Vagina (tissue), 2 donors: Measurements from ENCODE around the gene CD44. TPM values are rescaled to one million over a fixed set of nuclear protein-coding genes. Genes with fewer than 3 reads are reported as not detected.

Experiments used
- DNase-seq, 2 donors: peaks; one replicate each; pipeline ENCODE4 v3.0.0-alpha.2; 2017; ENCODE audit errors: extremely low spot score in 2 of 2
- H3K27ac ChIP-seq: fragments of 200-600 bp; sonication (generic); one replicate; pipeline ENCODE4 v1.5.1; 2019
- H3K27me3 ChIP-seq: fragments of 200-600 bp; sonication (generic); one replicate; pipeline ENCODE4 v1.5.1; 2019
- H3K36me3 ChIP-seq, 2 donors: fragments of 200-600 bp; sonication (generic); one replicate each; pipeline ENCODE4 v1.5.1; 2017 to 2019
- H3K4me1 ChIP-seq: fragments of 200-600 bp; sonication (generic); one replicate; pipeline ENCODE4 v1.5.1; 2019
- H3K4me3 ChIP-seq, 2 donors: fragments of 200-600 bp; sonication (generic); 1 replicate in 1 of 2; 2 replicates in 1 of 2; pipeline ENCODE4 v1.5.1; 2016 to 2019
- H3K9me3 ChIP-seq: fragments of 200-600 bp; sonication (generic); one replicate; pipeline ENCODE4 v1.5.1; 2019
- CTCF ChIP-seq, 3 experiments: fragments of 450-650 bp in 2 of 3; fragments of 200-600 bp in 1 of 3; sonication (generic) in 1 of 3; IDR thresholded peaks; one replicate each; pipeline ENCODE4 v1.5.1; 2017 to 2019; ENCODE audit warnings: antibody characterized with exemption in 3 of 3, mild to moderate bottlenecking in 2 of 3, moderate library complexity in 2 of 3
- POLR2A ChIP-seq, 2 donors: fragments of 450-650 bp; IDR thresholded peaks; one replicate each; pipeline ENCODE4 v1.6.1; 2017; ENCODE audit warnings: antibody characterized with exemption in 2 of 2, mild to moderate bottlenecking in 2 of 2, moderate library complexity in 2 of 2
- POLR2AphosphoS5 ChIP-seq, 2 donors: sonication (generic); formaldehyde crosslinking; IDR thresholded peaks; one replicate each; pipeline ENCODE4 v1.9.0; 2017; ENCODE audit warnings: antibody characterized with exemption in 2 of 2, mild to moderate bottlenecking in 2 of 2, low read depth in 1 of 2; ENCODE audit not compliant: insufficient read depth in 1 of 2
- intact Hi-C: fragments of 100-400 bp; cut with DNase I; formaldehyde crosslinking; loops from one replicate; pipeline ENCODE4 v1.15.1; 2023
- total RNA-seq: library from RNA; depleted of rRNA; stranded (reverse); fragments of >200 nt; gene quantifications from one replicate; pipeline ENCODE4 v1.2.3, GENCODE V29; 2016

Gene CD44
- total RNA-seq, 1 donor from 2014 or later: 869 TPM

- Histone ChIP-seq H3K9me3 (no peaks in the 10 kb centered on the region), H3K36me3 (no peaks in the 10 kb centered on the region), H3K27me3 (no peaks in the 10 kb centered on the region), H3K27ac (no peak overlapping the region), H3K4me1 (peaks cover 13% of the 10 kb centered on the region), H3K4me3 (no peak overlapping the region)
- intact Hi-C loops: no loop called here
- DNase-seq: no peak
- TF ChIP-seq CTCF (IDR thresholded peaks at IDR 0.05): peak in 2 of 3 experiments; percentile 56 to 59
- TF ChIP-seq POLR2A (IDR thresholded peaks at IDR 0.05): no peak
- peak in 1 of 2 donors; percentile 9 for TF ChIP-seq POLR2AphosphoS5 (IDR thresholded peaks at IDR 0.05; ENCODE audit: insufficient read depth in 1 of 2, low read depth in 1 of 2)
Measured at GRCh38 chr11:35237860-35238715, 99.1 kb downstream of the CD44 start.

- H3K36me3 ChIP-seq: no peaks in the 10 kb centered on the region
- no peaks in the 10 kb centered on the region for H3K9me3 ChIP-seq
- peaks cover 13% of the 10 kb centered on the region for H3K4me1 ChIP-seq
- intact Hi-C loops: no loop called here
- DNase-seq: no peak
- H3K27me3 ChIP-seq: no peaks in the 10 kb centered on the region
- H3K27ac ChIP-seq: no peak overlapping the region
- H3K4me3 ChIP-seq: no peak overlapping the region
- TF ChIP-seq POLR2A (IDR thresholded peaks at IDR 0.05) (no peak), CTCF (IDR thresholded peaks at IDR 0.05) (no peak), POLR2AphosphoS5 (IDR thresholded peaks at IDR 0.05; ENCODE audit: insufficient read depth in 1 of 2, low read depth in 1 of 2) (no peak)
Measured at GRCh38 chr11:35238882-35239281, 99.9 kb downstream of the CD44 start.

- no peaks in the 10 kb centered on the region for H3K36me3 ChIP-seq
- TF ChIP-seq CTCF (IDR thresholded peaks at IDR 0.05) (no peak), POLR2A (IDR thresholded peaks at IDR 0.05) (no peak), POLR2AphosphoS5 (IDR thresholded peaks at IDR 0.05; ENCODE audit: insufficient read depth in 1 of 2, low read depth in 1 of 2) (no peak)
- intact Hi-C loops: no loop called here
- no peaks in the 10 kb centered on the region for H3K9me3 ChIP-seq
- no peak for DNase-seq
- H3K4me3 ChIP-seq: no peak overlapping the region
- H3K27ac ChIP-seq: no peak overlapping the region
- H3K27me3 ChIP-seq: no peaks in the 10 kb centered on the region
- peaks cover 13% of the 10 kb centered on the region for H3K4me1 ChIP-seq
Measured at GRCh38 chr11:35239471-35240075, 100.6 kb downstream of the CD44 start.

- no peaks in the 10 kb centered on the region for H3K27me3 ChIP-seq
- intact Hi-C loops: no loop called here
- TF ChIP-seq CTCF (IDR thresholded peaks at IDR 0.05) (no peak), POLR2A (IDR thresholded peaks at IDR 0.05) (no peak), POLR2AphosphoS5 (IDR thresholded peaks at IDR 0.05; ENCODE audit: insufficient read depth in 1 of 2, low read depth in 1 of 2) (no peak)
- peaks cover 13% of the 10 kb centered on the region for H3K4me1 ChIP-seq
- H3K36me3 ChIP-seq: no peaks in the 10 kb centered on the region
- no peak overlapping the region for H3K27ac ChIP-seq
- H3K9me3 ChIP-seq: no peaks in the 10 kb centered on the region
- DNase-seq: no peak
- H3K4me3 ChIP-seq: no peak overlapping the region
Measured at GRCh38 chr11:35241083-35241482, 102.1 kb downstream of the CD44 start.

GRCh38 chr11:35241531-35241930 is 102.6 kb downstream of the CD44 start:
- no peak for DNase-seq
- H3K36me3 ChIP-seq: no peaks in the 10 kb centered on the region
- intact Hi-C loops: no loop called here
- no peak overlapping the region for H3K27ac ChIP-seq
- peaks cover 9% of the 10 kb centered on the region for H3K4me1 ChIP-seq
- no peak overlapping the region for H3K4me3 ChIP-seq
- no peak for TF ChIP-seq POLR2A (IDR thresholded peaks at IDR 0.05)
- no peak for TF ChIP-seq POLR2AphosphoS5 (IDR thresholded peaks at IDR 0.05; ENCODE audit: insufficient read depth in 1 of 2, low read depth in 1 of 2)
- TF ChIP-seq CTCF (IDR thresholded peaks at IDR 0.05): no peak
- H3K27me3 ChIP-seq: no peaks in the 10 kb centered on the region
- H3K9me3 ChIP-seq: no peaks in the 10 kb centered on the region
